HEK293 (cell line): Measurements from ENCODE around the gene OR2F2.

ENCODE experiments used
- CTCF ChIP-seq: fragments of 450-650 bp; formaldehyde crosslinking; IDR thresholded peaks from 2 replicates; pipeline ENCODE4 v1.5.1; 2016; ENCODE audit warnings: missing biosample characterization, missing genetic modification characterization
- ZNF121 ChIP-seq: fragments of 450-650 bp; formaldehyde crosslinking; IDR thresholded peaks from 2 replicates; pipeline ENCODE4 v1.5.1; 2016; ENCODE audit warnings: missing biosample characterization, missing genetic modification characterization
- ZNF175 ChIP-seq: fragments of 450-650 bp; formaldehyde crosslinking; IDR thresholded peaks from 2 replicates; pipeline ENCODE4 v1.5.1; 2016; ENCODE audit warnings: missing biosample characterization, missing genetic modification characterization
- ZNF280D ChIP-seq: fragments of 450-650 bp; formaldehyde crosslinking; IDR thresholded peaks from 2 replicates; pipeline ENCODE4 v1.5.1; 2016; ENCODE audit warnings: missing biosample characterization, missing genetic modification characterization
- ZNF324 ChIP-seq: fragments of 450-650 bp; formaldehyde crosslinking; IDR thresholded peaks from 2 replicates; pipeline ENCODE4 v1.5.1; 2016; ENCODE audit warnings: missing biosample characterization, missing genetic modification characterization
- ZNF776 ChIP-seq: fragments of 450-650 bp; formaldehyde crosslinking; IDR thresholded peaks from 2 replicates; pipeline ENCODE4 v1.5.0; 2017; ENCODE audit warnings: missing biosample characterization, missing genetic modification characterization, borderline replicate concordance
- ZNF785 ChIP-seq: fragments of 450-650 bp; formaldehyde crosslinking; IDR thresholded peaks from 2 replicates; pipeline ENCODE4 v1.5.1; 2016; ENCODE audit warnings: missing biosample characterization, missing genetic modification characterization

- TF ChIP-seq ZNF280D (tag by site-specific recombination), result no peak
- TF ChIP-seq ZNF121 (tag by site-specific recombination), result no peak
- no peak for TF ChIP-seq ZNF324
- no peak for TF ChIP-seq ZNF175 (tag by site-specific recombination)
- TF ChIP-seq CTCF (tag by site-specific recombination), result no peak
- TF ChIP-seq ZNF785 (tag by site-specific recombination), result no peak
- TF ChIP-seq ZNF776, result no peak
Observed at GRCh38 chr7:143910473-143911248, 24.4 kb upstream of the OR2F2 start.
